Breast epithelium (tissue), 4 donors: Measurements from ENCODE around the gene EHD4. TPM values are rescaled to one million over a fixed set of nuclear protein-coding genes. Genes with fewer than 3 reads are reported as not detected.

ENCODE experiments used
- DNase-seq, 2 donors: peaks; one replicate each; pipeline ENCODE4 v3.0.0-alpha.2; 2019; ENCODE audit warnings: low spot score in 2 of 2
- H3K27ac ChIP-seq, 2 donors: fragments of 200-600 bp; sonication (generic) in 1 of 2; one replicate each; pipeline ENCODE4 v1.5.1; 2016 to 2019; ENCODE audit warnings: mild to moderate bottlenecking in 1 of 2
- H3K27me3 ChIP-seq, 2 donors: fragments of 200-600 bp; sonication (generic) in 1 of 2; one replicate each; pipeline versions ENCODE4 v1.5.1 to v1.6.0; 2017 to 2019; ENCODE audit warnings: control low read depth in 1 of 2, mild to moderate bottlenecking in 1 of 2
- H3K36me3 ChIP-seq: fragments of 200-600 bp; one replicate; pipeline ENCODE4 v1.5.1; 2019
- H3K4me1 ChIP-seq, 2 donors: fragments of 200-600 bp; sonication (generic); one replicate each; pipeline ENCODE4 v1.5.1; 2016 to 2019; ENCODE audit warnings: control low read depth in 1 of 2
- H3K4me3 ChIP-seq, 3 donors: fragments of 200-600 bp; sonication (generic); 1 replicate in 2 of 3; 2 replicates in 1 of 3; pipeline ENCODE4 v1.5.1; 2016 to 2019; ENCODE audit warnings: mild to moderate bottlenecking in 3 of 3, moderate library complexity in 2 of 3
- H3K9me3 ChIP-seq, 2 donors: fragments of 200-600 bp; sonication (generic) in 1 of 2; one replicate each; pipeline ENCODE4 v1.5.1; 2016 to 2019; ENCODE audit warnings: control low read depth in 1 of 2
- POLR2A ChIP-seq: fragments of 450-650 bp; IDR thresholded peaks from one replicate; pipeline ENCODE4 v1.6.1; 2016; ENCODE audit warnings: antibody characterized with exemption, mild to moderate bottlenecking, moderate library complexity
- POLR2AphosphoS5 ChIP-seq, 3 donors: sonication (generic); formaldehyde crosslinking; IDR thresholded peaks; one replicate each; pipeline ENCODE4 v1.6.1; 2017; ENCODE audit warnings: antibody characterized with exemption in 3 of 3
- intact Hi-C: fragments of 100-400 bp; cut with DNase I; formaldehyde crosslinking; loops from one replicate; pipeline ENCODE4 v1.15.1; 2023; ENCODE audit warnings: low total_unique reads
- total RNA-seq, 3 donors: library from RNA; depleted of rRNA; stranded (reverse); fragments of >200 nt; gene quantifications; one replicate each; pipeline ENCODE4 v1.1.0, GENCODE V29; 2016
- TF ChIP-seq, protein P1 (sequence below), 3 donors: fragments of 450-650 bp; IDR thresholded peaks; one replicate each; pipeline ENCODE4 v1.5.1; 2016 to 2017; ENCODE audit warnings: antibody characterized with exemption in 3 of 3, mild to moderate bottlenecking in 3 of 3, moderate library complexity in 3 of 3

EHD4 gene
- total RNA-seq, 3 donors from 2014 or later: 30.2 to 30.5 (median 30.4) TPM

DNA sequence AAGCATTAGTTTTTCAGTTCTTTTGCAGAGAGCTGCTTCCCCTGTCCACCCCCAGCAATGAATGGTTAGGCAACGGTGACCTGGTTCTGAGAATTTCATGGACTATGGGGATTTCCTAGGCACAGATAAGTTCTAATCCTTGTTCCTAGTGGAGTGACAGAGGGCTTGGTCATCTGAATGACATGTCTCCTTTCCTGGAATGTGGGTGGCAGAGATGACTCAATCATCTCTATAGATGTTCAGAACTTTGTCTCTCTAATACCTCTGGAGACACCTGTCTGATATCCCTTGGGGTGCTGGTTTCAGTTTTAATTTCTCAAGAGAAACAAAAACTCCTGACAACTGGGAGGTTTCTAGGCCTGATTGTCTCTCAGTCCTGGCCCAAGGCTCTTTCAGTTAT, 38.1 kb upstream of the EHD4 start:
- DNase-seq: no peak
- Histone ChIP-seq H3K36me3 (no peaks in the 10 kb centered on the region), H3K4me1 (no peaks in the 10 kb centered on the region), H3K27ac (no peak overlapping the region), H3K9me3 (no peaks in the 10 kb centered on the region), H3K4me3 (no peak overlapping the region), H3K27me3 (no peaks in the 10 kb centered on the region)
- no peak for TF ChIP-seq POLR2A
- no peak for TF ChIP-seq POLR2AphosphoS5 (IDR thresholded peaks at IDR 0.05)
- TF ChIP-seq, protein P1, sequence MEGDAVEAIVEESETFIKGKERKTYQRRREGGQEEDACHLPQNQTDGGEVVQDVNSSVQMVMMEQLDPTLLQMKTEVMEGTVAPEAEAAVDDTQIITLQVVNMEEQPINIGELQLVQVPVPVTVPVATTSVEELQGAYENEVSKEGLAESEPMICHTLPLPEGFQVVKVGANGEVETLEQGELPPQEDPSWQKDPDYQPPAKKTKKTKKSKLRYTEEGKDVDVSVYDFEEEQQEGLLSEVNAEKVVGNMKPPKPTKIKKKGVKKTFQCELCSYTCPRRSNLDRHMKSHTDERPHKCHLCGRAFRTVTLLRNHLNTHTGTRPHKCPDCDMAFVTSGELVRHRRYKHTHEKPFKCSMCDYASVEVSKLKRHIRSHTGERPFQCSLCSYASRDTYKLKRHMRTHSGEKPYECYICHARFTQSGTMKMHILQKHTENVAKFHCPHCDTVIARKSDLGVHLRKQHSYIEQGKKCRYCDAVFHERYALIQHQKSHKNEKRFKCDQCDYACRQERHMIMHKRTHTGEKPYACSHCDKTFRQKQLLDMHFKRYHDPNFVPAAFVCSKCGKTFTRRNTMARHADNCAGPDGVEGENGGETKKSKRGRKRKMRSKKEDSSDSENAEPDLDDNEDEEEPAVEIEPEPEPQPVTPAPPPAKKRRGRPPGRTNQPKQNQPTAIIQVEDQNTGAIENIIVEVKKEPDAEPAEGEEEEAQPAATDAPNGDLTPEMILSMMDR (IDR thresholded peaks at IDR 0.05): no peak
- intact Hi-C loops: no loop called here

DNA sequence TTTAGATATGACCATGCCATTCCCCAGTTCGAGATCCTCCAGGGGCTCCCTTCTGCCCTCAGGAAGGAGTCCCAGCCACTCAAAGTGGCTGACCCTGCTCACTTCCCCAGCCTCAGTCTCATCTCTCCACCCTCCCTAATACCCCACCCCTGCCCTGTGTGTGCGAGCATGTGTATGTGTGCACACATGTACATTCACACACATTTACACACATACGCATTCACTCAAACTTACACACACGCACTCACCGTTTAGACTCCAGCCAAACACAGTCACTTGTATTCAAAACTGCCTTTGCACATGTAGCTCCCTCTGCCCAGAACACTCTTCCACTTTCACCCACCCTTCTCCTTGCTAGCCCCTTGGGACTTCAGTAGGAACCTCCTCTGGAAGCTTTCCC, 37.1 kb upstream of the EHD4 start:
- no peak overlapping the region for H3K27ac ChIP-seq
- H3K4me3 ChIP-seq: no peak overlapping the region
- intact Hi-C loops: no loop called here
- H3K9me3 ChIP-seq: no peaks in the 10 kb centered on the region
- no peak for DNase-seq
- no peak for TF ChIP-seq POLR2A
- TF ChIP-seq, protein P1 (IDR thresholded peaks at IDR 0.05): no peak
- no peak for TF ChIP-seq POLR2AphosphoS5 (IDR thresholded peaks at IDR 0.05)
- no peaks in the 10 kb centered on the region for H3K36me3 ChIP-seq
- no peaks in the 10 kb centered on the region for H3K27me3 ChIP-seq
- no peaks in the 10 kb centered on the region for H3K4me1 ChIP-seq

DNA sequence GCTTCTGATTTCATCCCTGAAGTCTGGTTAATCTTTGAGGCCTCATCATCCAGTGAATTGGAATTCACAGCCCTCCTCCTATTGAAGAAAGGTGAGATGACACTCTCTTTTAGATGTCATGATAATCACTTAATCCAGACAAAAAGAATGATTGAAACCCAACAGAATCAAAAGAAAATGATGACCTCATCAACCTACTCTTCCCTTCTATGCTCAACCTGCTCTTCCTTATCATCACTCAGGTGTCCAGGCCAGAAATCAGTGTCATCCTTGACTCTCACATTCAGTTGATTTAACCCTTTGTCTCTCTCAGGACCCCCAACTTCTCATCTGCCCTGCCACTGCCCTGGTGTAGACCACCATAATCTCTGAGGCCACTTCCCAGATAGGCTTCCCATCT, 36.7 kb upstream of the EHD4 start:
- DNase-seq: no peak
- Histone ChIP-seq H3K36me3 (no peaks in the 10 kb centered on the region), H3K4me1 (no peaks in the 10 kb centered on the region), H3K27me3 (no peaks in the 10 kb centered on the region), H3K4me3 (no peak overlapping the region), H3K27ac (no peak overlapping the region), H3K9me3 (no peaks in the 10 kb centered on the region)
- intact Hi-C loops: no loop called here
- TF ChIP-seq POLR2AphosphoS5 (IDR thresholded peaks at IDR 0.05) (no peak), POLR2A (no peak)
- TF ChIP-seq, protein P1 (IDR thresholded peaks at IDR 0.05): no peak

DNA sequence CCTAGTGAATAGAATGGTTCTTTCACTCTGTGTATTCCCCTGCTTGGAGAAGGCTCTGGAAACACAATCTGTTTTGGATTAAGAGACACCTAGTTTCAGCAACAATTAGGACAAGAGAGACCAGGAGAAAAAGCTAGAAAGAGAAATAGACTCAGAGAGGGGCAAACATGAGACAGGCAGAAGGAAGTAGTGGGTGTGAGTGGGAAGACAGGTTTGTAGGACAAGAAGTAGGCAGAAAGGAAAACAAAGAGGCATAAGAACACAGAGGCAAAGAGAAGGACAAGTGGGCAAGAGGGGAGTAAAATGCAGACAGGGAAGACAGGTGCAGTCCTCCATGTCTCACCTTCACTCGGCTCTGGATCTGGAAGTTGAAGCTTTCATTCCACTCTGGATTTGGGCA, 35.0 kb upstream of the EHD4 start:
- intact Hi-C loops: no loop called here
- Histone ChIP-seq H3K4me3 (no peak overlapping the region), H3K27me3 (no peaks in the 10 kb centered on the region), H3K36me3 (no peaks in the 10 kb centered on the region), H3K4me1 (no peaks in the 10 kb centered on the region), H3K27ac (no peak overlapping the region), H3K9me3 (no peaks in the 10 kb centered on the region)
- no peak for DNase-seq
- no peak for TF ChIP-seq POLR2AphosphoS5 (IDR thresholded peaks at IDR 0.05)
- TF ChIP-seq, protein P1 (IDR thresholded peaks at IDR 0.05): no peak
- TF ChIP-seq POLR2A: no peak

DNA sequence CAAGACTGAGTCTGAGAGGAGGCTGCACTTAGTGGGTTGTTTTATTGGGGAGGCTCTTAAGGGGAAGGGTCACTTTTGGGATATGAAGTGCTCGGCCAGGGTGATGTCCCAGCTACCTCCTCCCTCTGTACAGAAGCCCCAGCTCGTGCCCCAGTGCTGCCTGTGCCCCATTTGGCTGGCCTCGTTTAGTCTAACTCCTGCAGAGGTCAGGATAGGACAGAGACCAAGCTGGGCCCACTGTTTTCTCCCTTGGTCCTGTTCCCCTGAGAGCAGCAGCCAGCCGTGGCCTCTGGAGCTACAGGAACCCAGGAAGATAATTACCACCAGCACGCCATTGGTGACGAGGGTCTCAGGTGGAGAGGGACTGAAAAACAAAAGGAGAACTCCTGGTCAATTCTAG, 30.0 kb upstream of the EHD4 start:
- Histone ChIP-seq H3K27me3 (no peaks in the 10 kb centered on the region), H3K9me3 (no peaks in the 10 kb centered on the region), H3K27ac (no peak overlapping the region), H3K4me3 (no peak overlapping the region), H3K4me1 (no peaks in the 10 kb centered on the region), H3K36me3 (no peaks in the 10 kb centered on the region)
- intact Hi-C loops: no loop called here
- DNase-seq: no peak
- TF ChIP-seq POLR2A: no peak
- TF ChIP-seq, protein P1 (IDR thresholded peaks at IDR 0.05): no peak
- TF ChIP-seq POLR2AphosphoS5 (IDR thresholded peaks at IDR 0.05): no peak
